HG03064 (cell line): ENCODE measurements around the gene TTC28.
"Not testable (repeated sequence)": the region's sequence is repeated elsewhere in the genome, so short reads cannot be mapped to it uniquely, and the experiment has no call there.

Experiments used
- ATAC-seq: cut with Tn5 transposase; IDR thresholded peaks from one replicate; pipeline ENCODE4 v1.9.1; 2021; ENCODE audit warnings: low read depth; ENCODE audit not compliant: unreplicated experiment

The TTC28 gene

DNA sequence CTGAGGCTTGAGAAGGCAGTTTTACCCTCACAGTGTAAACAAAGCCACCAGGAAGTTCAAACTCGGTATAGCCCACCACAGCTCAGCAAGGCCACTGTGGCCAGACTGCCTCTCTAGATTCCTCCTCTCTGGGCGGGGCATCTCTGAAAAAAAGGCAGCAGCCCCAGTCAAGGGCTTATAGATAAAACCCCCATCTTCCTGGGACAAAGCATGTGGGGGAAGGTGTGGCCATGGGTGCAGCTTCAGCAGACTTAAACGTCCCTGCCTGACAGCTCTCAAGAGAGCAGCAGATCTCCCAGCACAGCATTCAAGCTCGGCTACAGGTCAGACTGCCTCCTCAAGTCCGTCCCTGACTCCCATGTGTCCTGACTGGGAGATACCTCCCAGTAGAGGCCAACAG, 69.7 kb downstream of the TTC28 start:
- no peak for ATAC-seq

DNA sequence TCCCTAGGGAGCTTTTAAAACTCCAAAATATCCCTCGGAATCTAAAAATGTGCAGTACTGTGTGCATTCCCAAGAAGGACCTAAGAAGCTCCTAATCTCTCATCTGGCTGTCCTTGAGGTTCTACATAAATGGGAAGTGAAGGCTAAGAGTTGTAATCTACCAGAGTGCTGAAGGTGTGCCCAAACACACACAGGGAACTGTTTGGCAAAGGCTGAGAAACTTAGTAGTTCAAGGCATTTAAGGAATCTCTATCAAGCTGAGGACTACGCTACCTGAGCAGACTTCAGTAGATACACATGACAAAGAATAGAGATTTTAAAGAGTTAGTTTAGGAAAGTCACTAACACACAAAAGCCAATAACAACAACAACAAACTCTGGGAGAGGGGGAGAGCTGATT, 71.1 kb downstream of the TTC28 start:
- no peak for ATAC-seq

- ATAC-seq: no peak
These were observed 71.8 kb downstream of the TTC28 start for GRCh38 chr22:28607795-28608194.

DNA sequence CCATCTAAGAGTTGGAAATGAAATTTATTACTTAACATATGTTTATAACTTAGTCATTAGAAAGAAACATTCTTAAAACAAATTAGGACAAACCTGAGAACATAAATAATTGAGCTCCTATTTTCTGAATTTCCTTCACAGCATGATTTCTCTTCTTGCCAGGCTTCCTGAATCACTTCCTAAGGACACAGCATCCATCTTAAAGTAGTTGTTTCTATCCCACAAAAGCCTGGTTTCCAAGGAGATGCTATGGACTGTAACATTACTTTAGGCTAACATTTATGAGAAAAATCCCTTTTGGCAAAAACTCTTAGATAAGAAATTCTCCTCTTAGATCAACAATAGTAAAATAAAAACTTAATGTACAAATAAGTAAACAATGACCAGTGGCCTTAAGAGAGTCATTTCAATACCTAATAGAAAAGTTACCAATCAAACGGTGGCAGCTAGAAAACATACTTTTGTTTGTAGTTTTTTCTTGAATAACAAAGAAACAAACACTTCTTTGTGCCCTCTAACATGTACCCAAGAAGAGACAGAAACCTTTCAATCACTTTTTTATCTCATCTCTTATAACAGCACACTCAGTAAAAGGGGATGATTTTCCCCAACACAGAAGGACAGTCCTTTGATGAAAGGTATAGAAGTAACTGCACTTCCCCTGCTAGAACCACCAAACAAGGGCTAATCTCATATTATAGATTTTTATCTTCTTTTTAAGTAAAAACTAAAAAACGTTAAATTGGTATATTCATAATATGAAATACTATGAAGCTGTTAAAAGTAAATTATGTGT, 74.5 kb downstream of the TTC28 start:
- no peak for ATAC-seq

GRCh38 chr22:28601915-28602314, 77.7 kb downstream of the TTC28 start:
- ATAC-seq: no peak

GRCh38 chr22:28600546-28601143, 79.0 kb downstream of the TTC28 start:
- no peak for ATAC-seq

GRCh38 chr22:28599693-28600092, 79.9 kb downstream of the TTC28 start:
- no peak for ATAC-seq

DNA sequence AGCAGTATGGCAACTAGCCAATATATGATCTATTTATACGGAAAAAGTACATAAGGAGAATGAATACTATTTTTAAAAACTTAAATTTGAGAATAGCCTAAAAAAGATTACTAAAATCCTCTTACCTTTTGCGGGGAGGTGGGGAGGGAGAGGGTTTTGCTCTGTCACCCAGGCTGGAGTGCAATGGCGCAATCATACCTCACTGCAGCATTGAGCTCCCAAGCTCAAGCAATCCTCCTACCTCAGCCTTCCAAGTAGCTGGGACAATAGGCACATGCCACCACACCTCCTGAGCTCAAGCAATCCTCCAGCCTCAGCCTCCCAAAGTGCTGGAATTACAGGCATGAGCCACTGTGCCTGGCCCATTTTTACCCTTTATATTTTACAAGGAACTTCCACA, 82.0 kb downstream of the TTC28 start:
- no peak for ATAC-seq

DNA sequence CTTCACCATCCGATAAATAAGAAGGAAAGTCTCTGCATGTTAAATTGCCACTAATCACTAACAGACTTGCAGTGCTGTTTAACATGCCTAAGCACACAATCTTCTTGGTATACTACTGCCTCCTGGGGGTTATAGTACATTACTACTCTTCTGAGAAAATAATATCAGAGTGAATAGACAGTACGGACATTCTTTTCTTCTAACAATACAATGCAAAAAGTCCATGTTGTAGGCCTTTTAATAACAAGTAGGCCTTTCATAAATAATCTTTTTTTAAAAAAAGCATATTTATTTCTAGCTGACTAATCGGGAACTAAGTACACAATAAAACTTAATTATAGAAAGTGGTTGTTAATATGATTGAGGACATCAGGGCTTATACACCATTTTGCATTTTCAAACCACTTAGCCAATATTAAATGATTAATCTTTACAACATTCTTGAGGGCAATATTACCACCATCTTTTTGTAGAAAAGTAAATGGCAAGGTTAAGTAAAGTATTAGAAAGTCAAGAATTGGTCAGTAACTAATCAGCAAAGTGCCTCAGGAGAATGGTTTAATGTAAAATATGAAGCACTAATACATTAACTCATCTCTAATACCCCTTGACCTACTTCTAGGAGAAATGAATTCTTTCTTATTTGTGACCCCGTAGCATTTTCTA, 84.7 kb downstream of the TTC28 start:
- no peak for ATAC-seq

GRCh38 chr22:28594076-28594796, 85.4 kb downstream of the TTC28 start:
- ATAC-seq: no peak

DNA sequence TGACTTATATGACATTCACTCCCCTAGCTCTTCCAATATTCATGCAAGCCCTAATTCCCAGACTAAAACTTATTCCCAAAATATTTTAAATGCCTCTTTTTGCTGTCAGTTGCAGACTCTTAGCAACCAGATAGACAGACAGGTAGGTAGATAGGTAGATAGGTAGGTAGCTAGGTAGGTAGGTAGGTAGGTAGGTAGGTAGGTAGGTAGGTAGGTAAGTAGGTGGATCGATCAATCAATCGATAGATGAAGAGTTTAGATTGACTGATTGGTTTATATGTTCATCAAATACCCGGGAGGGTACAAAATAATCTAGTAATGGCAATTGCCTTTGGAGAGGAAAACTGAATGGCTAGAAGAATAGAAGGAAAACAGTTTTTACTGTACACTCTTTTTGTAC, 86.3 kb downstream of the TTC28 start:
- ATAC-seq: no peak

GRCh38 chr22:28589102-28589750, 90.4 kb downstream of the TTC28 start:
- no peak for ATAC-seq

GRCh38 chr22:28585324-28585723, 94.3 kb downstream of the TTC28 start:
- no peak for ATAC-seq

DNA sequence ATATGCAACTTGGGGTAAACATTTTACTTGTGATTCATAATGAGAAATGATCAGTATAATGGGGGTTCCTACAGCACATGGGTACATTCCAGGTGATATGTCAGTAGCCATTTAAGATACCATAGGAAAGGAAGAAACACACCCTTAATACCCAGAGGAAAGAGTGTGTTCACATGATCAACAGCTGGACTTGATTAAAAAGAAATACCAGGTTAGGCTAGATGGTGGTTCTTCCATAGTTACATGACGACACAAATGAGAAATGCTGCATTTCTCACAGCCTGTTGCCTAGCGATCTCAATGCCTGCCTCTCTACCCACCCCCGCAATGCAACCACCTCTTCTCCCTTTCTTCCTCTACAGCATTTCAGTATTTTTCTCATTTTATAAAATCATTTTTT, 96.8 kb downstream of the TTC28 start:
- no peak for ATAC-seq

DNA sequence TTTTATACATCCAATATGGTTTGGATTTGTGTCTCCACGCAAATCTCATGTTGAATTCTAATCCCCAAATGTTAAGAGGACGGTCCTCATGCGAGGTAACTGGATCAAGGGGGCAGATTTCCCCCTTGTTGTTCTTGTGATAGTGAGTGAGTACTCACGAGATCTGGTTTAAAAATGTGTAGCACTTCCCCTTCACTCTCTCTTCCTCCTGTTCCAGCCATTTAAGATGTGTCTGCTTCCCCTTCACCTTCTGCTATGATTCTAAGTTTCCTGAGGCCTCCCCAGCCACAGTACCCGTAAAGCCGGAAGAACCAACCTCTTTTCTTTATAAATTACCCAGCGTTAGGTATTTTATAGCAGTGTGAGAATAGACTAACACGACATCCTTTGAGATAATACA, 98.6 kb downstream of the TTC28 start:
- ATAC-seq: no peak

- no peak for ATAC-seq
These were observed 103.5 kb downstream of the TTC28 start for GRCh38 chr22:28576162-28576561.

GRCh38 chr22:28574159-28574788, 105.4 kb downstream of the TTC28 start:
- no peak for ATAC-seq

DNA sequence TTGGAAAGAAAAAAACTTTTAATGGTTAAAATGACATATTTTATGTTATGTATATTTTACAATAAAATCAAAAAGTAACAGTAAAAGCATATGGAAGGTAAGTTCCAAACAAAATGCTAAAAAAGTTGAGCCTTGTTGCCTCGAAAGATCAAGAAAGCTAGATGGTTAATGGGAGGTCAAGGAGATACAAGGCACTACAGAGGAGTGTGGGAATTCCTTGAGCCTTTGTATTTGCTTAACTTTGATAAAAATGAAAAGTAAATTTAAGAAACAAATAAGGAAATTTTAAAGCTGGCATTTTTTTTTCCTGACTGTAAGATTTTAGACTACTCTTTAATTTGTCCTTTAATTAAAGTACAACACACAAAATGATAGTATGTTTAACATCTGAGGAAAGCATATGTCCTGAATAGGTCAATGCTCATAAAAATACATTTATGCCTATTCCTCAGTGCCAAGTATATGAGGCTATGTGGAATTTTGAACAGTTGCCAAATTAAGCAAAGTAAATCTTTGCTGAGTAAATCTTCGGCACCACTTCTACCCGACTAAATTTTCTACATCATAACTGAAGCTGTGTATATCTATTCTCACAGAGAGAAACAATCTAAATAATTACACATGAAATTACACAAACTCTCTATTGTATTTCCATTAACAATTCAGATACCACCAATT, 108.8 kb downstream of the TTC28 start:
- no peak for ATAC-seq

- not testable (repeated sequence) for ATAC-seq
These were observed 110.7 kb downstream of the TTC28 start for GRCh38 chr22:28568974-28569373.

- no peak for ATAC-seq
These were observed 111.5 kb downstream of the TTC28 start for GRCh38 chr22:28568099-28568498.
